Liver (tissue), 9 donors: ENCODE measurements around the gene TMEM63B. TPM values are rescaled to one million over a fixed set of nuclear protein-coding genes. Genes with fewer than 3 reads are reported as not detected.

ENCODE experiments used
- DNase-seq: peaks from one replicate; pipeline ENCODE4 v3.0.0-alpha.2; 2017; ENCODE audit warnings: low spot score
- H3K27ac ChIP-seq, 2 donors: one replicate each; pipeline ENCODE4 v1.7.0; 2013; ENCODE audit warnings: inconsistent platforms in 2 of 2, low read length in 2 of 2, control low read depth in 1 of 2, low read depth in 1 of 2, mild to moderate bottlenecking in 1 of 2
- H3K27me3 ChIP-seq, 4 donors: one replicate each; pipeline versions ENCODE4 v1.6.1 to v1.7.0; 2013; ENCODE audit warnings: low read length in 3 of 4, inconsistent platforms in 1 of 4, mild to moderate bottlenecking in 1 of 4, moderate library complexity in 1 of 4; ENCODE audit not compliant: control insufficient read depth in 4 of 4, insufficient read depth in 4 of 4
- H3K36me3 ChIP-seq, 4 donors: one replicate each; pipeline versions ENCODE4 v1.6.1 to v1.7.0; 2013; ENCODE audit warnings: low read length in 3 of 4, mild to moderate bottlenecking in 3 of 4, low read depth in 1 of 4, moderate library complexity in 1 of 4; ENCODE audit not compliant: control insufficient read depth in 4 of 4, insufficient read depth in 3 of 4
- H3K4me1 ChIP-seq, 4 donors: one replicate each; pipeline versions ENCODE4 v1.6.1 to v1.7.0; 2013; ENCODE audit warnings: low read length in 3 of 4, mild to moderate bottlenecking in 3 of 4, moderate library complexity in 1 of 4; ENCODE audit not compliant: control insufficient read depth in 4 of 4, insufficient read depth in 4 of 4
- H3K4me3 ChIP-seq, 3 donors: one replicate each; pipeline versions ENCODE4 v1.6.1 to v1.7.0; 2013; ENCODE audit warnings: low read length in 3 of 3, control low read depth in 1 of 3, low read depth in 1 of 3, mild to moderate bottlenecking in 1 of 3
- H3K9ac ChIP-seq, 2 donors: one replicate each; pipeline ENCODE4 v1.7.0; 2013; ENCODE audit warnings: low read length in 2 of 2, mild to moderate bottlenecking in 2 of 2, moderate library complexity in 2 of 2, control low read depth in 1 of 2, low read depth in 1 of 2
- H3K9me3 ChIP-seq, 4 donors: one replicate each; pipeline versions ENCODE4 v1.6.1 to v1.7.0; 2013; ENCODE audit warnings: low read length in 3 of 4; ENCODE audit not compliant: control insufficient read depth in 4 of 4
- EGR1 ChIP-seq, 2 donors: IDR thresholded peaks; 2 replicates each; pipeline ENCODE4 v1.6.1; 2016 to 2018; ENCODE audit warnings: antibody characterized with exemption in 2 of 2, low read depth in 2 of 2
- FOXA1 ChIP-seq: IDR thresholded peaks from 2 replicates; pipeline ENCODE4 v1.6.1; 2016; ENCODE audit warnings: antibody characterized with exemption
- FOXA2 ChIP-seq: IDR thresholded peaks from 2 replicates; pipeline ENCODE4 v1.6.1; 2016; ENCODE audit warnings: antibody characterized with exemption
- GABPA ChIP-seq, 2 donors: IDR thresholded peaks in 1 of 2; conservative IDR thresholded peaks in 1 of 2; 2 replicates each; pipeline ENCODE4 v1.6.1; 2016; ENCODE audit warnings: antibody characterized with exemption in 2 of 2, mild to moderate bottlenecking in 1 of 2, moderate library complexity in 1 of 2
- HNF4A ChIP-seq, 2 donors: conservative IDR thresholded peaks; 2 replicates each; pipeline ENCODE4 v1.6.1; 2016; ENCODE audit warnings: antibody characterized with exemption in 2 of 2, mild to moderate bottlenecking in 2 of 2
- HNF4G ChIP-seq: IDR thresholded peaks from 2 replicates; pipeline ENCODE4 v1.6.1; 2016; ENCODE audit warnings: antibody characterized with exemption
- JUND ChIP-seq, 2 donors: IDR thresholded peaks; 2 replicates each; pipeline ENCODE4 v1.6.1; 2016; ENCODE audit warnings: antibody characterized with exemption in 2 of 2
- NR2F2 ChIP-seq: IDR thresholded peaks from 2 replicates; pipeline ENCODE4 v1.6.1; 2016; ENCODE audit warnings: antibody characterized with exemption
- RAD21 ChIP-seq, 2 donors: IDR thresholded peaks; 2 replicates each; pipeline ENCODE4 v1.6.1; 2016; ENCODE audit warnings: antibody characterized with exemption in 2 of 2, mild to moderate bottlenecking in 2 of 2
- RXRA ChIP-seq, 2 donors: IDR thresholded peaks; 2 replicates each; pipeline ENCODE4 v1.6.1; 2017 to 2018; ENCODE audit warnings: antibody characterized with exemption in 2 of 2, mild to moderate bottlenecking in 1 of 2
- SP1 ChIP-seq: IDR thresholded peaks from 2 replicates; pipeline ENCODE4 v1.6.1; 2018; ENCODE audit warnings: antibody characterized with exemption, mild to moderate bottlenecking
- TAF1 ChIP-seq: conservative IDR thresholded peaks from 2 replicates; pipeline ENCODE4 v1.6.1; 2016; ENCODE audit warnings: antibody characterized with exemption, mild to moderate bottlenecking
- YY1 ChIP-seq: IDR thresholded peaks from 2 replicates; pipeline ENCODE4 v1.6.1; 2016; ENCODE audit warnings: antibody characterized with exemption, mild to moderate bottlenecking
- WGBS: extraction: QIAGEN DNeasy Blood & Tissue Kit; methylation state at CpG from one replicate; pipeline ENCODE4 v1.1.7; 2013; 5-methylcytosine and 5-hydroxymethylcytosine counted together
- polyA plus RNA-seq, 2 donors: library from polyadenylated mRNA; stranded (reverse) in 1 of 2; unstranded in 1 of 2; fragments of 200-250 nt in 1 of 2; fragments of >200 nt in 1 of 2; fragmentation: Nextera tagmentation in 1 of 2; extraction: Ambion mirVana in 1 of 2; gene quantifications; one replicate each; pipeline versions ENCODE4 v1.2.1 to v1.2.3, GENCODE V29; 2013 to 2015
- total RNA-seq, 2 donors: library from RNA; depleted of rRNA; stranded (reverse); fragments of >200 nt; gene quantifications; one replicate each; pipeline ENCODE4 v1.2.3, GENCODE V29; 2014
- TF ChIP-seq, protein P1 (sequence below): IDR thresholded peaks from 2 replicates; pipeline ENCODE4 v1.6.1; 2016; ENCODE audit warnings: antibody characterized with exemption
- TF ChIP-seq, protein P2 (sequence below): fragments of 150-350 bp; IDR thresholded peaks from 2 replicates; pipeline ENCODE4 v1.5.1; 2017; ENCODE audit warnings: improper control_type of control experiment, low read depth, low read length; ENCODE audit not compliant: missing input control
- TF ChIP-seq, protein P3 (sequence below): IDR thresholded peaks from 2 replicates; pipeline ENCODE4 v1.6.1; 2016; ENCODE audit warnings: antibody characterized with exemption
- TF ChIP-seq, protein P4 (sequence below): IDR thresholded peaks from 2 replicates; pipeline ENCODE4 v1.6.1; 2016; ENCODE audit warnings: antibody characterized with exemption
- donor health status: healthy.
- donor health status: healthy.
- donor health status: healthy.
- donor health status: healthy.
- donor health status: healthy.

The TMEM63B gene
- total and polyA plus RNA-seq, 4 donors, result 9.6 to 64.9 (median 37.6) TPM

DNA sequence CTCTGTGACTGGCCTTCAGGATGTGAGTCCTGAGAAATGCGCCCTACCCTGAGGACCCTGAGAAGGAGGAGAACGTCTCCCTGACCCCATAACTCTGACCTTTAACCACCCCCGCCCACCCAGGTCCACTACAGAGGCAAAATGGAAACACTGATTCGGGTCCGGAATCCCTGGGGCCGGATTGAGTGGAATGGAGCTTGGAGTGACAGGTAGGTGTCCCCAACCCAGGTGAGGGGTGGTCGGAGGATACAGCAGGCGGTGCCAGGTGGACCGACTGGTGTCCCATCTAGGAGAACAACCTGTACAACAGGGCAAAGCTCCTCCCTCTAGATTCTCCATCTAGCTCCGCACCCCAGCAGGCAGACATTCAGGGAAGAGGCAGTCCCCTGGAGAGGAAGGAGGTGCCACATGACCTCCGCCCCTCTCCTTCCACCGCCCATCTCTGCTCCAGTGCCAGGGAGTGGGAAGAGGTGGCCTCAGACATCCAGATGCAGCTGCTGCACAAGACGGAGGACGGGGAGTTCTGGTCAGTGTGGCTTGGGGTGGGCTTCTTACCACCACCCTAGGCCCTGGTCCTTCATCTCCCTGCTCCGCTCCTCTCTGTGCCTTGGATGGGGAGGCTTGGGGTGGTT, 48.9 kb downstream of the TMEM63B start:
- Histone ChIP-seq H3K27ac (no peak overlapping the region), H3K9me3 (no peaks in the 10 kb centered on the region), H3K4me3 (no peak overlapping the region), H3K4me1 (peaks cover 0 to 8% (median 5%) of the 10 kb centered on the region in 4 donors), H3K36me3 (no peaks in the 10 kb centered on the region), H3K9ac (no peak overlapping the region), H3K27me3 (no peaks in the 10 kb centered on the region)
- WGBS, result 84% methylated on average over 15 of the region's 15 CpGs
- no peak for DNase-seq
- no peak for TF ChIP-seq TAF1
- no peak for TF ChIP-seq SP1
- no peak for TF ChIP-seq JUND (IDR thresholded peaks at IDR 0.05)
- no peak for TF ChIP-seq FOXA1
- no peak for TF ChIP-seq GABPA (IDR thresholded peaks at IDR 0.05 in 1 of 2, conservative IDR thresholded peaks at IDR 0.05 in 1 of 2)
- TF ChIP-seq, protein P1, sequence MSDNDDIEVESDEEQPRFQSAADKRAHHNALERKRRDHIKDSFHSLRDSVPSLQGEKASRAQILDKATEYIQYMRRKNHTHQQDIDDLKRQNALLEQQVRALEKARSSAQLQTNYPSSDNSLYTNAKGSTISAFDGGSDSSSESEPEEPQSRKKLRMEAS, result no peak
- no peak for TF ChIP-seq FOXA2
- no peak for TF ChIP-seq HNF4A (conservative IDR thresholded peaks at IDR 0.05)
- no peak for TF ChIP-seq YY1
- TF ChIP-seq EGR1 (IDR thresholded peaks at IDR 0.05; ENCODE audit: low read depth in 2 of 2), result no peak
- TF ChIP-seq RAD21 (IDR thresholded peaks at IDR 0.05), result no peak
- TF ChIP-seq, protein P2, sequence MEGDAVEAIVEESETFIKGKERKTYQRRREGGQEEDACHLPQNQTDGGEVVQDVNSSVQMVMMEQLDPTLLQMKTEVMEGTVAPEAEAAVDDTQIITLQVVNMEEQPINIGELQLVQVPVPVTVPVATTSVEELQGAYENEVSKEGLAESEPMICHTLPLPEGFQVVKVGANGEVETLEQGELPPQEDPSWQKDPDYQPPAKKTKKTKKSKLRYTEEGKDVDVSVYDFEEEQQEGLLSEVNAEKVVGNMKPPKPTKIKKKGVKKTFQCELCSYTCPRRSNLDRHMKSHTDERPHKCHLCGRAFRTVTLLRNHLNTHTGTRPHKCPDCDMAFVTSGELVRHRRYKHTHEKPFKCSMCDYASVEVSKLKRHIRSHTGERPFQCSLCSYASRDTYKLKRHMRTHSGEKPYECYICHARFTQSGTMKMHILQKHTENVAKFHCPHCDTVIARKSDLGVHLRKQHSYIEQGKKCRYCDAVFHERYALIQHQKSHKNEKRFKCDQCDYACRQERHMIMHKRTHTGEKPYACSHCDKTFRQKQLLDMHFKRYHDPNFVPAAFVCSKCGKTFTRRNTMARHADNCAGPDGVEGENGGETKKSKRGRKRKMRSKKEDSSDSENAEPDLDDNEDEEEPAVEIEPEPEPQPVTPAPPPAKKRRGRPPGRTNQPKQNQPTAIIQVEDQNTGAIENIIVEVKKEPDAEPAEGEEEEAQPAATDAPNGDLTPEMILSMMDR, result no peak
- TF ChIP-seq, protein P3, sequence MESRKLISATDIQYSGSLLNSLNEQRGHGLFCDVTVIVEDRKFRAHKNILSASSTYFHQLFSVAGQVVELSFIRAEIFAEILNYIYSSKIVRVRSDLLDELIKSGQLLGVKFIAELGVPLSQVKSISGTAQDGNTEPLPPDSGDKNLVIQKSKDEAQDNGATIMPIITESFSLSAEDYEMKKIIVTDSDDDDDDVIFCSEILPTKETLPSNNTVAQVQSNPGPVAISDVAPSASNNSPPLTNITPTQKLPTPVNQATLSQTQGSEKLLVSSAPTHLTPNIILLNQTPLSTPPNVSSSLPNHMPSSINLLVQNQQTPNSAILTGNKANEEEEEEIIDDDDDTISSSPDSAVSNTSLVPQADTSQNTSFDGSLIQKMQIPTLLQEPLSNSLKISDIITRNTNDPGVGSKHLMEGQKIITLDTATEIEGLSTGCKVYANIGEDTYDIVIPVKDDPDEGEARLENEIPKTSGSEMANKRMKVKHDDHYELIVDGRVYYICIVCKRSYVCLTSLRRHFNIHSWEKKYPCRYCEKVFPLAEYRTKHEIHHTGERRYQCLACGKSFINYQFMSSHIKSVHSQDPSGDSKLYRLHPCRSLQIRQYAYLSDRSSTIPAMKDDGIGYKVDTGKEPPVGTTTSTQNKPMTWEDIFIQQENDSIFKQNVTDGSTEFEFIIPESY, result no peak
- TF ChIP-seq NR2F2, result no peak
- TF ChIP-seq, protein P4, sequence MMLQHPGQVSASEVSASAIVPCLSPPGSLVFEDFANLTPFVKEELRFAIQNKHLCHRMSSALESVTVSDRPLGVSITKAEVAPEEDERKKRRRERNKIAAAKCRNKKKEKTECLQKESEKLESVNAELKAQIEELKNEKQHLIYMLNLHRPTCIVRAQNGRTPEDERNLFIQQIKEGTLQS, result no peak
- no peak for TF ChIP-seq HNF4G
- TF ChIP-seq RXRA (IDR thresholded peaks at IDR 0.05), result no peak

DNA sequence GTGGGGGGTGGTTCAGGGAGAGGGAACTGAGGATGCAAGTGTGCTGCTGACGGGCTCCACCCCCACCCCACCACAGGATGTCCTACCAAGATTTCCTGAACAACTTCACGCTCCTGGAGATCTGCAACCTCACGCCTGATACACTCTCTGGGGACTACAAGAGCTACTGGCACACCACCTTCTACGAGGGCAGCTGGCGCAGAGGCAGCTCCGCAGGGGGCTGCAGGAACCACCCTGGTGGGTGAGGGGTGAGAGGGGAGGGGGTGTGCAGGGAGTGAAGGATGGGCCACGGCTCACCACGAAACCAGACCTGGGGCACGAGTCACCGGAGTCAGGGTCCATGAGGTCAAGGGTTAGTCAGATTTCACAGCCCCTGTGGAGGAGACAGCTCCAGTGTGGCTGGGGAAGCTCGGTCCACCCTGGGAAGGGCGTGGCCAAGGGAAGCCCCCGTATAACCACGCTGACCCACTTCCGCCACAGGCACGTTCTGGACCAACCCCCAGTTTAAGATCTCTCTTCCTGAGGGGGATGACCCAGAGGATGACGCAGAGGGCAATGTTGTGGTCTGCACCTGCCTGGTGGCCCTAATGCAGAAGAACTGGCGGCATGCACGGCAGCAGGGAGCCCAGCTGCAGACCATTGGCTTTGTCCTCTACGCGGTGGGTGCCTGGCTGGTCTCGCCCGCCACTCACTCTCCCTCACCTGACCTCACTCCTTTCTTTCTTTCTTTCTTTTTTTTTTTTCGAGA, 49.6 kb downstream of the TMEM63B start:
- Histone ChIP-seq H3K27ac (no peak overlapping the region), H3K9ac (no peak overlapping the region), H3K4me3 (no peak overlapping the region), H3K4me1 (peaks cover 0 to 8% (median 5%) of the 10 kb centered on the region in 4 donors), H3K27me3 (no peaks in the 10 kb centered on the region), H3K9me3 (no peaks in the 10 kb centered on the region), H3K36me3 (no peaks in the 10 kb centered on the region)
- TF ChIP-seq YY1, result no peak
- TF ChIP-seq, protein P4, result no peak
- TF ChIP-seq JUND (IDR thresholded peaks at IDR 0.05), result no peak
- TF ChIP-seq, protein P2, result no peak
- TF ChIP-seq SP1, result no peak
- WGBS, result 76% methylated on average over 24 of the region's 24 CpGs
- DNase-seq, result no peak
